OCI-LY7 (cell line): ENCODE data around the gene MMP1. TPM values are rescaled to one million over a fixed set of nuclear protein-coding genes. Genes with fewer than 3 reads are reported as not detected.

Experiments used
- BruUV-seq: library from RNA; stranded (reverse); fragments of 400-500 nt; replicated peaks from 2 replicates; lab custom pipeline; 2021; lab: Mats Ljungman, UMichigan
- CTCF ChIA-PET: fragments of 300-600 bp; sonication (Branson Sonifier 250); formaldehyde crosslinking; loops from one replicate; lab custom pipeline; 2022; ENCODE audit warnings: antibody characterized with exemption; ENCODE audit not compliant: unreplicated experiment; lab: Charles Lee
- POLR2A ChIA-PET: fragments of 300-600 bp; sonication (Branson Sonifier 250); formaldehyde crosslinking; loops from one replicate; lab custom pipeline; 2022; ENCODE audit warnings: antibody characterized with exemption; lab: Charles Lee
- DNase-seq: peaks from one replicate; pipeline ENCODE4 v3.0.0-alpha.2; 2015; ENCODE audit warnings: low spot score
- H2AFZ ChIP-seq: fragments of 200-600 bp; sonication (generic), shearing (Covaris generic); 2 replicates; pipeline ENCODE4 v1.6.1; 2014; ENCODE audit warnings: mild to moderate bottlenecking, antibody characterized with exemption, low read length, moderate library complexity
- H3K27ac ChIP-seq: fragments of 200-600 bp; sonication (generic); 2 replicates; pipeline ENCODE4 v1.5.1; 2014; ENCODE audit warnings: mixed run types, low read depth, mild to moderate bottlenecking, moderate library complexity, low read length, inconsistent platforms; ENCODE audit not compliant: poor library complexity, severe bottlenecking
- H3K36me3 ChIP-seq: fragments of 200-600 bp; sonication (generic); 2 replicates; pipeline ENCODE4 v1.6.1; 2014; ENCODE audit warnings: mild to moderate bottlenecking, antibody characterized with exemption, low read length, moderate library complexity, mixed read lengths; ENCODE audit not compliant: insufficient read depth
- H3K4me1 ChIP-seq: fragments of 200-600 bp; sonication (generic); 2 replicates; pipeline ENCODE4 v1.5.1; 2014; ENCODE audit warnings: mild to moderate bottlenecking, low read length; ENCODE audit not compliant: insufficient read depth, poor library complexity, severe bottlenecking
- H3K4me2 ChIP-seq: fragments of 200-600 bp; sonication (generic); 2 replicates; pipeline ENCODE4 v1.6.1; 2014; ENCODE audit warnings: mild to moderate bottlenecking, low read length
- H3K4me3 ChIP-seq: fragments of 200-600 bp; sonication (generic); 2 replicates; pipeline ENCODE4 v1.5.1; 2014; ENCODE audit warnings: mild to moderate bottlenecking, low read depth, low read length; ENCODE audit not compliant: poor library complexity, severe bottlenecking
- H3K79me2 ChIP-seq: fragments of 200-600 bp; sonication (generic); 2 replicates; pipeline ENCODE4 v1.6.1; 2016; ENCODE audit warnings: low read depth, mild to moderate bottlenecking, low read length, moderate library complexity, mixed read lengths; ENCODE audit not compliant: insufficient read depth
- H3K9me2 ChIP-seq: fragments of 200-600 bp; sonication (generic); 2 replicates; pipeline ENCODE4 v1.6.1; 2016; ENCODE audit warnings: mild to moderate bottlenecking, low read length, mixed read lengths; ENCODE audit not compliant: insufficient read depth
- H3K9me3 ChIP-seq: fragments of 200-600 bp; sonication (generic); 2 replicates; pipeline ENCODE4 v1.6.1; 2014; ENCODE audit warnings: mild to moderate bottlenecking, mixed run types, low read length, mixed read lengths
- H4K20me1 ChIP-seq: fragments of 200-600 bp; sonication (generic); 2 replicates; pipeline ENCODE4 v1.6.1; 2014; ENCODE audit warnings: mild to moderate bottlenecking, antibody characterized with exemption, low read length, moderate library complexity, mixed read lengths; ENCODE audit not compliant: insufficient read depth
- EZH2phosphoT487 ChIP-seq: fragments of 200-600 bp; sonication (generic); IDR thresholded peaks from 2 replicates; pipeline ENCODE4 v1.6.1; 2018; ENCODE audit warnings: low read depth, borderline replicate concordance, mild to moderate bottlenecking, mixed run types, antibody characterized with exemption, low read length, moderate library complexity, mixed read lengths
- intact Hi-C: fragments of 100-400 bp; cut with micrococcal nuclease; formaldehyde crosslinking; loops from one replicate; pipeline ENCODE4 v1.10.0; 2022; ENCODE audit not compliant: unreplicated experiment
- total RNA-seq, 2 experiments: library from RNA; depleted of rRNA in 1 of 2; stranded (reverse); fragments of >200 nt in 1 of 2; shearing (Covaris generic) in 1 of 2; gene quantifications; 2 replicates each; pipeline ENCODE4 v1.2.3, GENCODE V29; 2014 to 2022
- TF ChIP-seq, protein P1 (sequence below): fragments of 200-600 bp; sonication (generic); conservative IDR thresholded peaks from 2 replicates; pipeline ENCODE4 v1.5.1; 2014; ENCODE audit warnings: mild to moderate bottlenecking, antibody characterized with exemption, low read length, moderate library complexity, mixed read lengths

Gene MMP1
- total RNA-seq, 2 experiments from 2014 or later, result not detected

DNA sequence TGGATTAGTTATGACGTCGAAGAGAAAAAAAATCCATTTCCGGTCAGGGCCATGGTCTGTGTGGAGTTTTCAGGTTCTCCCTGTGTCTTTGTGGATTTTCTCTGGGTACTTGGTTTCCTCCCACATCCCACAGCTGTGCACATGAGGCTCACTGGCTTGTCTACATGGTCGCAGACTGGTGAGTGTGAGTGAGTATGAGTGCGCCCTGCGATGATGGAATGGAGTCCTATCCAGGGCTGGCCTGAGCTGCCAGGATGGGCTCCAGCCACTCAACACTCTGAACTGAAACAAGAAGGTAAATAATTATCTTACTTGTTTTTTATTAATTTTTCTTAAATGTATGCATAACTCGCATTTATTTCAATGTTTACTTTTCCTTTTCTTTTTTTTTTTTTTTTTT is 34.7 kb upstream of the MMP1 start:
- H3K4me2 ChIP-seq, result no peak overlapping the region
- no TSS peak for BruUV-seq

DNA sequence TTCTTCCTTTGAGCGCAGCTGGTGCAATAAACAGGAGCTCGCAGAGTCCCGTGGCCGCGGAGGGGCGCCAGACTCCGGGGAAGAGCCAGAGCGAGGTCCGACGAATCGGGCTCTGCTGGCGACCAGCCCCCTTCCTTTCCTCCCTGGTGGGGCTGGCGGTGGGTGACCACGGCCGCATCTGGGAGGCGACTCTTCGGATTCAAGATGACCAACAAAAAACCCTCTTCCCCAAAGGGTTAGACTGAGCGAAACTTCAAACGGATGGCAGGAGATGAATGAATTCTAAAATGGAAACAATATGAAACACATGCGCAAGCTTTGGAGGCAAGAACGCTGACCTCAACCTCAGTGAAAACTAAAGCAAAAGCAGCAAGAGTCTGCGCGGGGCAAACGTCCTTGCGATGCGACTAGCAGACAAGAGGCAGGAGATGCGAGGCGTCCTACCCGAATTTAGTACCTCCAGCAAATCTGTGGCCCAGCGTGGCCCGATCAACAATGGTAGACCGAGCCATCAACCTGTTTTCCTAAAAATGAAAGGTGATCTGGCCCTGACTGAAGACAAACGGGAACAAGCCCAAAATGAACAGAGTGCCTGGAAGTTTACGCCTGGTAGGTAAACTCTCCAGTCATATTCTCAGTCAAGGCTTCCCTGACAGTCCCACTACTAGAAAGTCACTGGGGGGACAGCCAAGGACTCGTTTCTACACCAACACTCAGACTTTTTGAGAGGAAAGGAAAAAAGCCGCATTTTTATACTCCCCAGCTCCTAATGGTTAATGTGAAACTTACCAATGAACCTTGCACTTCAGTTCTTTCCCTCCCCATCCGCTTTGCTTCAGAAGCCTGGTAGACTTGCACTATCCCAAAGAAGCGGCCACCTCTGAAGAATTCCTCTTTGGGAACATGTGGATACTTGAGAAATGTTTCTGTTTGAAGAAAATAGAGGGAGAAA is 33.8 kb upstream of the MMP1 start:
- TF ChIP-seq, protein P1, sequence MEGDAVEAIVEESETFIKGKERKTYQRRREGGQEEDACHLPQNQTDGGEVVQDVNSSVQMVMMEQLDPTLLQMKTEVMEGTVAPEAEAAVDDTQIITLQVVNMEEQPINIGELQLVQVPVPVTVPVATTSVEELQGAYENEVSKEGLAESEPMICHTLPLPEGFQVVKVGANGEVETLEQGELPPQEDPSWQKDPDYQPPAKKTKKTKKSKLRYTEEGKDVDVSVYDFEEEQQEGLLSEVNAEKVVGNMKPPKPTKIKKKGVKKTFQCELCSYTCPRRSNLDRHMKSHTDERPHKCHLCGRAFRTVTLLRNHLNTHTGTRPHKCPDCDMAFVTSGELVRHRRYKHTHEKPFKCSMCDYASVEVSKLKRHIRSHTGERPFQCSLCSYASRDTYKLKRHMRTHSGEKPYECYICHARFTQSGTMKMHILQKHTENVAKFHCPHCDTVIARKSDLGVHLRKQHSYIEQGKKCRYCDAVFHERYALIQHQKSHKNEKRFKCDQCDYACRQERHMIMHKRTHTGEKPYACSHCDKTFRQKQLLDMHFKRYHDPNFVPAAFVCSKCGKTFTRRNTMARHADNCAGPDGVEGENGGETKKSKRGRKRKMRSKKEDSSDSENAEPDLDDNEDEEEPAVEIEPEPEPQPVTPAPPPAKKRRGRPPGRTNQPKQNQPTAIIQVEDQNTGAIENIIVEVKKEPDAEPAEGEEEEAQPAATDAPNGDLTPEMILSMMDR, result no peak
- no peak for TF ChIP-seq EZH2phosphoT487
- no peak overlapping the region for H3K4me3 ChIP-seq
- H2AFZ ChIP-seq, result no peak overlapping the region
- H3K4me2 ChIP-seq, result no peak overlapping the region
- no peaks in the 10 kb centered on the region for H3K36me3 ChIP-seq
- no peaks in the 10 kb centered on the region for H3K4me1 ChIP-seq
- POLR2A ChIA-PET, result no interaction called here
- no peaks in the 10 kb centered on the region for H3K9me2 ChIP-seq
- H3K9me3 ChIP-seq, result no peaks in the 10 kb centered on the region
- BruUV-seq, result no TSS peak
- DNase-seq, result no peak
- CTCF ChIA-PET, result no interaction called here
- no peaks in the 10 kb centered on the region for H4K20me1 ChIP-seq
- no peak overlapping the region for H3K27ac ChIP-seq
- no peaks in the 10 kb centered on the region for H3K79me2 ChIP-seq
- intact Hi-C loops, result no loop called here

More for the DNA sequence above, 34.7 kb upstream of the MMP1 start:
- DNase-seq, result no peak
- TF ChIP-seq EZH2phosphoT487, result no peak
- TF ChIP-seq, protein P1, result no peak
- Histone ChIP-seq H4K20me1 (no peaks in the 10 kb centered on the region), H3K4me3 (no peak overlapping the region), H3K9me2 (no peaks in the 10 kb centered on the region), H3K9me3 (no peaks in the 10 kb centered on the region), H3K4me1 (no peaks in the 10 kb centered on the region), H3K27ac (no peak overlapping the region), H2AFZ (no peak overlapping the region), H3K79me2 (no peaks in the 10 kb centered on the region), H3K36me3 (no peaks in the 10 kb centered on the region)
- CTCF ChIA-PET, result no interaction called here
- POLR2A ChIA-PET, result no interaction called here
- intact Hi-C loops, result no loop called here

DNA sequence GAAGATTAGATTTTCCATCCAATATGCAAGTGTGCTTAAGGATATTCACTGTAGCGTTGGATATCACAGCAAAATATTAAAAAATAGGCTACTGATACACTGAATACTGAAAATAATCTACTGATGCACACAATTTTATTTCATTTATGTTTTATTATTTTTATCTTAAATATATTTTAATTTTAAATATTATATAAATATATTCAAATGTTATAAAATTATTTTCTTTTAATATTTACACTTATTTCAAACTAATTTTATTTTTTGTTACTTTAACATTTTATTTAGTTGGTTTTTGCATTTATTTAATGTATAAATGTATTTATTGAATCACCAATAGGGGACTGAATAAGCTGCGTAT is 33.1 kb upstream of the MMP1 start:
- Histone ChIP-seq H3K4me2 (no peak overlapping the region), H3K36me3 (no peaks in the 10 kb centered on the region), H3K27ac (no peak overlapping the region), H3K9me2 (no peaks in the 10 kb centered on the region), H3K4me3 (no peak overlapping the region), H3K4me1 (no peaks in the 10 kb centered on the region), H2AFZ (no peak overlapping the region), H3K79me2 (no peaks in the 10 kb centered on the region), H3K9me3 (no peaks in the 10 kb centered on the region), H4K20me1 (no peaks in the 10 kb centered on the region)
- DNase-seq, result no peak
- intact Hi-C loops, result no loop called here
- POLR2A ChIA-PET, result no interaction called here
- no TSS peak for BruUV-seq
- TF ChIP-seq EZH2phosphoT487, result no peak
- TF ChIP-seq, protein P1, result no peak
- CTCF ChIA-PET, result no interaction called here
